HepG2 (cell line): ENCODE data around the gene TRPC4AP.

Experiments
- KDM3A ChIP-seq: IDR thresholded peaks from 2 replicates; pipeline ENCODE4 v1.6.1; 2018; ENCODE audit warnings: low read depth, missing compliant biosample characterization
- RELA ChIP-seq: sonication (generic); formaldehyde crosslinking; IDR thresholded peaks from 2 replicates; pipeline ENCODE4 v1.4.0; 2020; ENCODE audit warnings: missing genetic modification reagents
- TBP ChIP-seq: sonication (generic); formaldehyde crosslinking; IDR thresholded peaks from 2 replicates; pipeline ENCODE4 v1.5.0; 2020; ENCODE audit warnings: missing genetic modification reagents
- ZNF138 ChIP-seq: sonication (generic); formaldehyde crosslinking; IDR thresholded peaks from 2 replicates; pipeline ENCODE4 v1.5.0; 2020; ENCODE audit warnings: mild to moderate bottlenecking, low read depth, missing genetic modification reagents
- TF ChIP-seq, protein P1 (sequence below): sonication (generic); formaldehyde crosslinking; IDR thresholded peaks from 2 replicates; pipeline ENCODE4 v1.5.0; 2020; ENCODE audit warnings: missing genetic modification reagents
- TF ChIP-seq, protein P2 (sequence below): fragments of 450-650 bp; IDR thresholded peaks from 2 replicates; pipeline ENCODE4 v1.6.1; 2017; ENCODE audit warnings: mild to moderate bottlenecking
- TF ChIP-seq, protein P3 (sequence below): sonication (generic); formaldehyde crosslinking; IDR thresholded peaks from 2 replicates; pipeline ENCODE4 v1.4.0; 2020; ENCODE audit warnings: missing genetic modification reagents

DNA sequence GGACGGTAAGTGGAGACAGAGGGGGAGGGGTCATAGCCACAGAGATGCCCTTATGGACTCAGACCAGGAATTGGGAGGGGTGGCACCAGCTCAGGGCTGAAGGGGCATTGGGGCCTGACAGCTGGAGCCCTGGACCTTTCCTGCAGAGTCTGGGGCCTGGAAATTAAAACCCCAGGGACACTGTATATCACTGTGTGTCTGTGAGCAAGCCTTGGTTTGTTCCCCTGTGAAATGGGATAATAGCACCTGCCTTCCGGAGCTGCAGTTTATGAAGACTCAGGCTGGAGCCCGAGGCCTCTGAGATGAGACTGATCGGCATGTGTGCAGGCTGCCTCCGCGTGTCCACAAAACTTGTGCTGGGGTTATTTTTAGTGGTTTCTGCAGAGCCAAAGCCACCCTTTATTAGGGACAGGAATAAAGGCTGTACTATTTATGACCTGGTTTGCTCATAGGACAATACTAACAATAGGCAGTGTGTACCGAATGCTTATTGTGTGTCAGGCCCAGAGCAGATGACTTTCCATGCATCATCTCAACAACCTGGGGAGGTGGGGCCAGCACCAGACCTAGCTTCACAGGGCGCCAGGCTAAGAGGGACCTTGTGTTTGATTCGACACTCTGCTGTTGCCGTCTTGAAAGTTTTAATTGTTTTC, 114.4 kb downstream of the TRPC4AP start:
- TF ChIP-seq TBP (CRISPR knock-in tag) = no peak
- TF ChIP-seq RELA (CRISPR knock-in tag) = no peak
- TF ChIP-seq, protein P1, sequence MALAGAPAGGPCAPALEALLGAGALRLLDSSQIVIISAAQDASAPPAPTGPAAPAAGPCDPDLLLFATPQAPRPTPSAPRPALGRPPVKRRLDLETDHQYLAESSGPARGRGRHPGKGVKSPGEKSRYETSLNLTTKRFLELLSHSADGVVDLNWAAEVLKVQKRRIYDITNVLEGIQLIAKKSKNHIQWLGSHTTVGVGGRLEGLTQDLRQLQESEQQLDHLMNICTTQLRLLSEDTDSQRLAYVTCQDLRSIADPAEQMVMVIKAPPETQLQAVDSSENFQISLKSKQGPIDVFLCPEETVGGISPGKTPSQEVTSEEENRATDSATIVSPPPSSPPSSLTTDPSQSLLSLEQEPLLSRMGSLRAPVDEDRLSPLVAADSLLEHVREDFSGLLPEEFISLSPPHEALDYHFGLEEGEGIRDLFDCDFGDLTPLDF = no peak
- TF ChIP-seq, protein P2, sequence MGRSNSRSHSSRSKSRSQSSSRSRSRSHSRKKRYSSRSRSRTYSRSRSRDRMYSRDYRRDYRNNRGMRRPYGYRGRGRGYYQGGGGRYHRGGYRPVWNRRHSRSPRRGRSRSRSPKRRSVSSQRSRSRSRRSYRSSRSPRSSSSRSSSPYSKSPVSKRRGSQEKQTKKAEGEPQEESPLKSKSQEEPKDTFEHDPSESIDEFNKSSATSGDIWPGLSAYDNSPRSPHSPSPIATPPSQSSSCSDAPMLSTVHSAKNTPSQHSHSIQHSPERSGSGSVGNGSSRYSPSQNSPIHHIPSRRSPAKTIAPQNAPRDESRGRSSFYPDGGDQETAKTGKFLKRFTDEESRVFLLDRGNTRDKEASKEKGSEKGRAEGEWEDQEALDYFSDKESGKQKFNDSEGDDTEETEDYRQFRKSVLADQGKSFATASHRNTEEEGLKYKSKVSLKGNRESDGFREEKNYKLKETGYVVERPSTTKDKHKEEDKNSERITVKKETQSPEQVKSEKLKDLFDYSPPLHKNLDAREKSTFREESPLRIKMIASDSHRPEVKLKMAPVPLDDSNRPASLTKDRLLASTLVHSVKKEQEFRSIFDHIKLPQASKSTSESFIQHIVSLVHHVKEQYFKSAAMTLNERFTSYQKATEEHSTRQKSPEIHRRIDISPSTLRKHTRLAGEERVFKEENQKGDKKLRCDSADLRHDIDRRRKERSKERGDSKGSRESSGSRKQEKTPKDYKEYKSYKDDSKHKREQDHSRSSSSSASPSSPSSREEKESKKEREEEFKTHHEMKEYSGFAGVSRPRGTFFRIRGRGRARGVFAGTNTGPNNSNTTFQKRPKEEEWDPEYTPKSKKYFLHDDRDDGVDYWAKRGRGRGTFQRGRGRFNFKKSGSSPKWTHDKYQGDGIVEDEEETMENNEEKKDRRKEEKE = no peak
- TF ChIP-seq, protein P3, sequence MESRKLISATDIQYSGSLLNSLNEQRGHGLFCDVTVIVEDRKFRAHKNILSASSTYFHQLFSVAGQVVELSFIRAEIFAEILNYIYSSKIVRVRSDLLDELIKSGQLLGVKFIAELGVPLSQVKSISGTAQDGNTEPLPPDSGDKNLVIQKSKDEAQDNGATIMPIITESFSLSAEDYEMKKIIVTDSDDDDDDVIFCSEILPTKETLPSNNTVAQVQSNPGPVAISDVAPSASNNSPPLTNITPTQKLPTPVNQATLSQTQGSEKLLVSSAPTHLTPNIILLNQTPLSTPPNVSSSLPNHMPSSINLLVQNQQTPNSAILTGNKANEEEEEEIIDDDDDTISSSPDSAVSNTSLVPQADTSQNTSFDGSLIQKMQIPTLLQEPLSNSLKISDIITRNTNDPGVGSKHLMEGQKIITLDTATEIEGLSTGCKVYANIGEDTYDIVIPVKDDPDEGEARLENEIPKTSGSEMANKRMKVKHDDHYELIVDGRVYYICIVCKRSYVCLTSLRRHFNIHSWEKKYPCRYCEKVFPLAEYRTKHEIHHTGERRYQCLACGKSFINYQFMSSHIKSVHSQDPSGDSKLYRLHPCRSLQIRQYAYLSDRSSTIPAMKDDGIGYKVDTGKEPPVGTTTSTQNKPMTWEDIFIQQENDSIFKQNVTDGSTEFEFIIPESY = no peak
- TF ChIP-seq ZNF138 (CRISPR knock-in tag) = no peak
- TF ChIP-seq KDM3A = no peak
